ENCODE measurements around the gene EPHA8. TPM values are rescaled to one million over a fixed set of nuclear protein-coding genes. Genes with fewer than 3 reads are reported as not detected.

EPHA8 gene
- total RNA-seq, 1 donor from 2014 or later: not detected

DNA sequence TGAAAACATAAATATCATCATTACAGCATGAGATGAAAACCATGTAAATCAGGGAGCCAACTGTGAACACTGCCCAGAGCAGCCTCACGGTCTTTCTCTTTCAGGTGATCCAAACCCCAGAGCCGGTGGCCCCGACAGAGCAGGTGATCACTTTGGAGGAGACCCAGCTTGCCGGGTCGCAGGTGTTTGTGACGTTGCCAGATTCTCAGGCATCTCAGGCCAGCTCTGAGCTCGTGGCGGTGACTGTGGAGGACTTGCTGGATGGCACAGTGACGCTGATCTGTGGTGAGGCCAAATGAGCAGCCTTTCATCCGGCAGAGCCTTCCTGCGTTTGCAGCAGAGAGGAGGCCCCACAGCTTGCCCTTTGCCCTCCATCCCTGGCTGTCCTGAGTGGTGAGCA is 37.2 kb upstream of the EPHA8 start:
- DNase-seq (ENCODE audit: low spot score): no peak
- H3K27me3 Mint-ChIP-seq (ENCODE audit: low read depth): no peaks in the 10 kb centered on the region
- TF ChIP-seq, protein P1, sequence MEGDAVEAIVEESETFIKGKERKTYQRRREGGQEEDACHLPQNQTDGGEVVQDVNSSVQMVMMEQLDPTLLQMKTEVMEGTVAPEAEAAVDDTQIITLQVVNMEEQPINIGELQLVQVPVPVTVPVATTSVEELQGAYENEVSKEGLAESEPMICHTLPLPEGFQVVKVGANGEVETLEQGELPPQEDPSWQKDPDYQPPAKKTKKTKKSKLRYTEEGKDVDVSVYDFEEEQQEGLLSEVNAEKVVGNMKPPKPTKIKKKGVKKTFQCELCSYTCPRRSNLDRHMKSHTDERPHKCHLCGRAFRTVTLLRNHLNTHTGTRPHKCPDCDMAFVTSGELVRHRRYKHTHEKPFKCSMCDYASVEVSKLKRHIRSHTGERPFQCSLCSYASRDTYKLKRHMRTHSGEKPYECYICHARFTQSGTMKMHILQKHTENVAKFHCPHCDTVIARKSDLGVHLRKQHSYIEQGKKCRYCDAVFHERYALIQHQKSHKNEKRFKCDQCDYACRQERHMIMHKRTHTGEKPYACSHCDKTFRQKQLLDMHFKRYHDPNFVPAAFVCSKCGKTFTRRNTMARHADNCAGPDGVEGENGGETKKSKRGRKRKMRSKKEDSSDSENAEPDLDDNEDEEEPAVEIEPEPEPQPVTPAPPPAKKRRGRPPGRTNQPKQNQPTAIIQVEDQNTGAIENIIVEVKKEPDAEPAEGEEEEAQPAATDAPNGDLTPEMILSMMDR (IDR thresholded peaks at IDR 0.05): no peak
- no peak overlapping the region for H3K4me3 Mint-ChIP-seq (ENCODE audit: unreplicated experiment)
- H3K4me1 Mint-ChIP-seq (ENCODE audit: low read depth): no peaks in the 10 kb centered on the region
- H3K27ac Mint-ChIP-seq (ENCODE audit: unreplicated experiment): no peak overlapping the region
- H3K36me3 Mint-ChIP-seq (ENCODE audit: low read depth): peaks cover 36% of the 10 kb centered on the region
- no peaks in the 10 kb centered on the region for H3K9me3 Mint-ChIP-seq (ENCODE audit: low read depth)

DNA sequence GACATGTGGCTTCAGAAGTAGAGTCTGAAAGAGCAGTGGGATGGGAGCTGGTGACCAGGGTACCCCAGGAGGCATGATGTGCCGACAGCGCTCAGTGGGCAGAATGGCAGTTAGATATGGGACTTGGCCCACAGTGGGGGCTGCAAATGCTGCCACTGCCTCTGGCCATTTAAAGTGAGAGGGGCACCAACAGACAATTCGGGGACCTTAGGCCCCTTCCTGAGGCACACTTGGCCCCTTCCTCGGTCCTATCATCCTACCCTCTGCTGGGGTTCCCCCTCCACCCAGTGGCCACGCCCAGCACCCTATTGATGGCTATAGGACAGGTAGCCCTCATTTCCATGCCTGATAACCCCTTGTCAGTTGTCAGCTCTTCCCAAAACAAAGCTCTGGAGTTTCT is 36.6 kb upstream of the EPHA8 start:
- TF ChIP-seq, protein P1 (IDR thresholded peaks at IDR 0.05): no peak
- DNase-seq (ENCODE audit: low spot score): no peak
- Mint-ChIP-seq H3K27me3 (ENCODE audit: low read depth) (no peaks in the 10 kb centered on the region), H3K9me3 (ENCODE audit: low read depth) (no peaks in the 10 kb centered on the region), H3K4me1 (ENCODE audit: low read depth) (no peaks in the 10 kb centered on the region), H3K36me3 (ENCODE audit: low read depth) (peaks cover 34% of the 10 kb centered on the region), H3K4me3 (ENCODE audit: unreplicated experiment) (no peak overlapping the region), H3K27ac (ENCODE audit: unreplicated experiment) (no peak overlapping the region)

DNA sequence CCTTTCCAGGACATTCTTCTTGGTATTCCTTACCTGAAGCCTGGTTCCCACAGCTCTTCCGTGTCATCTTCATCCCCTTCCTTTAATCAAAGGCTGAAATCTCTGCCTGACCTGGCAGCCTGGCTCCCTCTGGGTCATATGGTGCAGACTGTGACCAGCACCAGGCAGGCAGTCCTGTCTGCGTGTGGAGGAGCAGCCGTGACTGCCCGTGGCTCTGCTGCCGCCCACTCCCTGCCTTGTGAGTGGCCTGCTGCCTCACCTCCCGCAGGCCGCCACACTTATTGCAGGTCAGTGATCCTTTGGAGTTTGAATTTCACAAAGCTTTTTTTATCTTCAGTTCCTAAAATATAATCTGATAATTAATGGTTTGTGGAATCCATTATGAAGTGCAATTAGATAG is 36.2 kb upstream of the EPHA8 start:
- Mint-ChIP-seq H3K4me3 (ENCODE audit: unreplicated experiment) (no peak overlapping the region), H3K9me3 (ENCODE audit: low read depth) (no peaks in the 10 kb centered on the region), H3K27ac (ENCODE audit: unreplicated experiment) (no peak overlapping the region), H3K4me1 (ENCODE audit: low read depth) (no peaks in the 10 kb centered on the region), H3K36me3 (ENCODE audit: low read depth) (peaks cover 30% of the 10 kb centered on the region), H3K27me3 (ENCODE audit: low read depth) (no peaks in the 10 kb centered on the region)
- DNase-seq (ENCODE audit: low spot score): no peak
- TF ChIP-seq, protein P1 (IDR thresholded peaks at IDR 0.05): no peak

DNA sequence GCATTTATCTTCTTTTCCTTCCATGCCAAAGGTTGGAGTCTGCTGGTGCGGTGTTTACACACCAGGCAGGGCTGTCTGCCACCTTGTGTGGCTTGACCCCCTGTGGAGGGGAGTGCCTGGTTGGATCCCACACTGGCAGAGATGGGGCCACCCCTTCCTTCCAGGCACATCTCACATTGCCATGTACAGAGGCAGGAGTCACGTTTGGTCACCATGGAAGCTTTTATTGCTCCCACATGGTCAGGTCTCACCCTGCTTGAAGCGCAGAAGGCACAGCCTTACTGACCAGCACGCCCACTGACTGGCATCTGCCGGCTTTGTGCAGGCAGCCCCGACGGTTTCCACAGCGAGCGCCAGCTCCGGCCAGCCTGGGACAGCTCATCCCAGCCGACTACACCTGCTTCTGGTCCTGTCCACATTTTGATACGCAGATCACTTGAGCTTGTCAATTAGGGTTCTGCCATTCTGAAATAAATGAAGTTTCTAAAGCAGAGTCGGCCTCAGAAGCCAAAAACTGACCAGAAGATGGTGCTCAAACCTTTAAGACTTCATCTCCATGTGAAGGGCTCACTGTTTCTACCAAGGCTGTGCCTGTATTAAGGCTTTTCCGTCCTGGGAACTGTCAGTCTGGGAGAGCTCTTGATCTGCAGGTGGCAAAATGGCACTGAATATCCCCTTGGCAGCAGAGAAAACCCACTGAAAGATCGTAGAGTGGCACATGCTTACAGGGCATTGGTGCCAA is 35.6 kb upstream of the EPHA8 start:
- H3K4me3 Mint-ChIP-seq (ENCODE audit: unreplicated experiment): no peak overlapping the region
- no peak overlapping the region for H3K27ac Mint-ChIP-seq (ENCODE audit: unreplicated experiment)
- peaks cover 27% of the 10 kb centered on the region for H3K36me3 Mint-ChIP-seq (ENCODE audit: low read depth)
- TF ChIP-seq, protein P1 (IDR thresholded peaks at IDR 0.05): peak; percentile 59
- no peaks in the 10 kb centered on the region for H3K27me3 Mint-ChIP-seq (ENCODE audit: low read depth)
- H3K4me1 Mint-ChIP-seq (ENCODE audit: low read depth): no peaks in the 10 kb centered on the region
- no peaks in the 10 kb centered on the region for H3K9me3 Mint-ChIP-seq (ENCODE audit: low read depth)
- DNase-seq (ENCODE audit: low spot score): no peak

DNA sequence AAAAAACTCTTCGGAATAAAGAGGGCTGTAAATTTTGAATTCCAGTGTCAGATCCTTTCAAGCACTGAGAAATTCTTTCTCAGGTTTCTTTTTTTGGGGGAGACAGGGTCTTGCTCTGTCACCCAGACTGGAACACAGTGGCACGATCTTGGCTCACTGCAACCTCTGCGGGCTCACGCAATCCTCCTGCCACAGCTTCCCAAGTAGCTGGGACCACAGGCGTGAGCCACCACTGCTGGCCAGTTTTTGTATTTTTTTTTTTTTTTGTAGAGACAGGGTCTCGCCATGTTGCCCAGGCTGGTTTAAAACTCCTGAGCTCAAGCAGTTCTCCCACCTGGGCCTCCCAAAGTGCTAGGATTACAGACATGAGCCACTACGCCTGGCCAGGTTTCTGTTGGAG is 34.8 kb upstream of the EPHA8 start:
- Mint-ChIP-seq H3K27ac (ENCODE audit: unreplicated experiment) (no peak overlapping the region), H3K27me3 (ENCODE audit: low read depth) (no peaks in the 10 kb centered on the region), H3K4me1 (ENCODE audit: low read depth) (no peaks in the 10 kb centered on the region), H3K36me3 (ENCODE audit: low read depth) (peaks cover 23% of the 10 kb centered on the region), H3K9me3 (ENCODE audit: low read depth) (no peaks in the 10 kb centered on the region), H3K4me3 (ENCODE audit: unreplicated experiment) (no peak overlapping the region)
- TF ChIP-seq, protein P1 (IDR thresholded peaks at IDR 0.05): no peak
- DNase-seq (ENCODE audit: low spot score): no peak

Measured in chondrocyte (in vitro differentiated cells).